Lower lobe of right lung (tissue), 2 donors: ENCODE measurements around the gene GNB3. TPM values are rescaled to one million over a fixed set of nuclear protein-coding genes. Genes with fewer than 3 reads are reported as not detected.
"Not testable (repeated sequence)": the region's sequence is repeated elsewhere in the genome, so short reads cannot be mapped to it uniquely, and the experiment has no call there.

ENCODE experiments used
- ATAC-seq, 2 donors: fragments of 200-7000 bp; cut with Tn5 transposase; one replicate each; pipeline ENCODE4 v1.9.1; 2020 to 2022; ENCODE audit warnings: mild to moderate bottlenecking in 2 of 2, moderate library complexity in 2 of 2
- DNase-seq: peaks from one replicate; pipeline ENCODE4 v3.0.0-alpha.2; 2020
- H3K27ac ChIP-seq: fragments of 200-600 bp; one replicate; pipeline ENCODE4 v1.8.0; 2022
- H3K27me3 ChIP-seq: fragments of 200-600 bp; one replicate; pipeline ENCODE4 v1.8.0; 2022; ENCODE audit warnings: low read depth
- H3K36me3 ChIP-seq: fragments of 200-600 bp; one replicate; pipeline ENCODE4 v1.8.0; 2022; ENCODE audit warnings: mild to moderate bottlenecking
- H3K4me1 ChIP-seq: fragments of 200-600 bp; one replicate; pipeline ENCODE4 v1.8.0; 2022
- H3K4me3 ChIP-seq: fragments of 200-600 bp; one replicate; pipeline ENCODE4 v1.8.0; 2022; ENCODE audit warnings: mild to moderate bottlenecking
- H3K9me3 ChIP-seq: fragments of 200-600 bp; one replicate; pipeline ENCODE4 v1.8.0; 2022
- CTCF ChIP-seq: fragments of 200-600 bp; IDR thresholded peaks from one replicate; pipeline ENCODE4 v1.8.0; 2022; ENCODE audit warnings: antibody characterized with exemption, mild to moderate bottlenecking
- intact Hi-C: fragments of 100-400 bp; cut with DNase I; formaldehyde crosslinking; loops from one replicate; pipeline ENCODE4 v1.11.0; 2022
- total RNA-seq: library from RNA; stranded (reverse); fragmentation: NEBNext Ultra II Directional; extraction: Animal tissue kit (Norgen Biotek cat#: 25700); gene quantifications from one replicate; pipeline ENCODE4 v1.2.1, GENCODE V29; 2021
- donor health status: DM: no; HTN: yes; CAD: no; lungs with severe emphysema.

GNB3 gene
- total RNA-seq, 1 donor from 2014 or later: 1.0 TPM

- H3K4me1 ChIP-seq: no peaks in the 10 kb centered on the region
- intact Hi-C loops: no loop called here
- ATAC-seq: no peak
Measured at GRCh38 chr12:6860116-6860515, 19.4 kb downstream of the GNB3 start.

GRCh38 chr12:6860942-6861341, 20.2 kb downstream of the GNB3 start:
- H3K4me3 ChIP-seq: no peak overlapping the region
- no peaks in the 10 kb centered on the region for H3K4me1 ChIP-seq
- TF ChIP-seq CTCF: no peak
- intact Hi-C loops: no loop called here
- ATAC-seq (no peak), DNase-seq (no peak)
- no peaks in the 10 kb centered on the region for H3K27me3 ChIP-seq
- H3K36me3 ChIP-seq: peaks cover 99% of the 10 kb centered on the region
- no peaks in the 10 kb centered on the region for H3K9me3 ChIP-seq
- H3K27ac ChIP-seq: no peak overlapping the region

More at GRCh38 chr12:6860116-6860515, 19.4 kb downstream of the GNB3 start:
- Histone ChIP-seq H3K27ac (no peak overlapping the region), H3K27me3 (no peaks in the 10 kb centered on the region), H3K9me3 (no peaks in the 10 kb centered on the region), H3K36me3 (peaks cover 100% of the 10 kb centered on the region), H3K4me3 (no peak overlapping the region)
- no peak for TF ChIP-seq CTCF
- no peak for DNase-seq

GRCh38 chr12:6861391-6861790, 20.7 kb downstream of the GNB3 start:
- ATAC-seq (no peak), DNase-seq (no peak)
- intact Hi-C loops: no loop called here

GRCh38 chr12:6863033-6863432, 22.3 kb downstream of the GNB3 start:
- H3K4me1 ChIP-seq: peaks cover 5% of the 10 kb centered on the region
- intact Hi-C loops: no loop called here
- no peak for TF ChIP-seq CTCF
- no peak for ATAC-seq
- no peaks in the 10 kb centered on the region for H3K9me3 ChIP-seq
- H3K27me3 ChIP-seq: no peaks in the 10 kb centered on the region
- no peak for DNase-seq
- H3K27ac ChIP-seq: no peak overlapping the region
- no peak overlapping the region for H3K4me3 ChIP-seq
- peaks cover 80% of the 10 kb centered on the region for H3K36me3 ChIP-seq

More at GRCh38 chr12:6861391-6861790, 20.7 kb downstream of the GNB3 start:
- peaks cover 96% of the 10 kb centered on the region for H3K36me3 ChIP-seq
- no peak overlapping the region for H3K27ac ChIP-seq
- no peak overlapping the region for H3K4me3 ChIP-seq
- H3K27me3 ChIP-seq: no peaks in the 10 kb centered on the region
- no peak for TF ChIP-seq CTCF
- H3K9me3 ChIP-seq: no peaks in the 10 kb centered on the region
- no peaks in the 10 kb centered on the region for H3K4me1 ChIP-seq

- Histone ChIP-seq H3K4me3 (no peak overlapping the region), H3K36me3 (peaks cover 73% of the 10 kb centered on the region), H3K9me3 (no peaks in the 10 kb centered on the region), H3K27ac (no peak overlapping the region), H3K4me1 (peaks cover 11% of the 10 kb centered on the region), H3K27me3 (no peaks in the 10 kb centered on the region)
- TF ChIP-seq CTCF: no peak
- no peak for DNase-seq
- no peak for ATAC-seq
- intact Hi-C loops: no loop called here
Measured at GRCh38 chr12:6863586-6864321, 23.0 kb downstream of the GNB3 start.

- H3K27ac ChIP-seq, H3K9me3 ChIP-seq, intact Hi-C loops, DNase-seq, H3K4me3 ChIP-seq, H3K27me3 ChIP-seq, ATAC-seq: not testable (repeated sequence)
- Histone ChIP-seq H3K4me1 (peaks cover 27% of the 10 kb centered on the region), H3K36me3 (peaks cover 72% of the 10 kb centered on the region)
Measured at GRCh38 chr12:6865307-6865706, 24.6 kb downstream of the GNB3 start.
